Fibroblast of lung (primary cell): ENCODE results near the gene NPTX2.

Experiments
- CTCF ChIP-seq, 2 donors: IDR thresholded peaks in 1 of 2; conservative IDR thresholded peaks in 1 of 2; 1 replicate in 1 of 2; 2 replicates in 1 of 2; pipeline ENCODE4 v1.5.1; 2011 to 2012; ENCODE audit warnings: low read length in 2 of 2, control low read depth in 1 of 2, inconsistent platforms in 1 of 2, low read depth in 1 of 2, mild to moderate bottlenecking in 1 of 2
- EZH2 ChIP-seq: IDR thresholded peaks from 2 replicates; pipeline ENCODE4 v1.5.1; 2012; ENCODE audit warnings: low read length, control low read depth, mild to moderate bottlenecking; ENCODE audit errors: missing control alignments

- TF ChIP-seq EZH2 (no peak), CTCF (conservative IDR thresholded peaks at IDR 0.05 in 1 of 2, IDR thresholded peaks at IDR 0.05 in 1 of 2; ENCODE audit: low read depth in 1 of 2, low read length in 2 of 2) (no peak)
These were observed 41.2 kb upstream of the NPTX2 start for GRCh38 chr7:98575878-98576277.
